AG04450 (cell line): ENCODE results near the gene CCDC50. TPM values are rescaled to one million over a fixed set of nuclear protein-coding genes. Genes with fewer than 3 reads are reported as not detected.

Experiments
- CTCF ChIA-PET: fragments of 300-600, 350-600 bp; formaldehyde crosslinking; extraction: SDS; loops from one replicate; lab custom pipeline; 2022; ENCODE audit warnings: antibody characterized with exemption, inconsistent platforms; lab: Charles Lee
- POLR2A ChIA-PET: fragments of 350-600 bp; formaldehyde crosslinking; extraction: SDS; loops from one replicate; lab custom pipeline; 2021; ENCODE audit warnings: antibody characterized with exemption, inconsistent platforms; lab: Yijun Ruan, JAX
- DNase-seq: peaks from one replicate; pipeline ENCODE4 v3.0.0-alpha.2; 2011; ENCODE audit warnings: low read depth, low spot score
- H3K27ac ChIP-seq: one replicate; pipeline ENCODE4 v1.5.1; 2012; ENCODE audit warnings: low read depth, low read length, control low read depth
- H3K27me3 ChIP-seq: one replicate; pipeline ENCODE4 v1.6.0; 2012; ENCODE audit warnings: low read length; ENCODE audit not compliant: control insufficient read depth, insufficient read depth
- H3K4me3 ChIP-seq: 2 replicates; pipeline ENCODE4 v1.5.1; 2011; ENCODE audit warnings: mild to moderate bottlenecking, low read depth, low read length, control low read depth
- H3K9me3 ChIP-seq: 2 replicates; pipeline ENCODE4 v1.5.1; 2012; ENCODE audit warnings: low read length; ENCODE audit not compliant: control insufficient read depth, insufficient read depth
- polyA plus RNA-seq: library from polyadenylated mRNA; depleted of rRNA; stranded (reverse); fragments of >200 nt; gene quantifications from 2 replicates; pipeline ENCODE4 v1.2.3, GENCODE V29; 2011
- TF ChIP-seq, protein P1 (sequence below): IDR thresholded peaks from 2 replicates; pipeline ENCODE4 v1.5.1; 2011; ENCODE audit warnings: low read depth, low read length, control low read depth, inconsistent platforms

The CCDC50 gene
- polyA plus RNA-seq, 1 experiment, result 75.6 TPM

DNA sequence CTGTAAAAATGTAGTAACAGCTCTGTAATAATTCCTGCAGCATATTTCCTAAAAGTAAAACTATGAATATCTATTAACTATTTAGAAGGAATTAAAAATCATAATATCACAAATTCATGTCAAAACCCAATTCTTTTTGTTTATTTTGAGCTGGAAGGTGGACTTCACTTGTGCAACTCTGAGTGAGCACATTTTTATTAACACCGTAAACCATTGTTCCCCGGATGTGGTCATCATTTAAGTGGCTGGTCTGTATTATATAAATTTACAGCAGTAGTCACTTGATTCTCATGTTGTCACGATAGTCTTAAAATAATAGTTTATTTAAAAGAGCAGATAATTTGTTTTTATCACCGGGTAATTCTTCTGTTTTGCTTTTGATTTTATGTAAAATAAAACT lies 44.1 kb downstream of the CCDC50 start:
- TF ChIP-seq, protein P1, sequence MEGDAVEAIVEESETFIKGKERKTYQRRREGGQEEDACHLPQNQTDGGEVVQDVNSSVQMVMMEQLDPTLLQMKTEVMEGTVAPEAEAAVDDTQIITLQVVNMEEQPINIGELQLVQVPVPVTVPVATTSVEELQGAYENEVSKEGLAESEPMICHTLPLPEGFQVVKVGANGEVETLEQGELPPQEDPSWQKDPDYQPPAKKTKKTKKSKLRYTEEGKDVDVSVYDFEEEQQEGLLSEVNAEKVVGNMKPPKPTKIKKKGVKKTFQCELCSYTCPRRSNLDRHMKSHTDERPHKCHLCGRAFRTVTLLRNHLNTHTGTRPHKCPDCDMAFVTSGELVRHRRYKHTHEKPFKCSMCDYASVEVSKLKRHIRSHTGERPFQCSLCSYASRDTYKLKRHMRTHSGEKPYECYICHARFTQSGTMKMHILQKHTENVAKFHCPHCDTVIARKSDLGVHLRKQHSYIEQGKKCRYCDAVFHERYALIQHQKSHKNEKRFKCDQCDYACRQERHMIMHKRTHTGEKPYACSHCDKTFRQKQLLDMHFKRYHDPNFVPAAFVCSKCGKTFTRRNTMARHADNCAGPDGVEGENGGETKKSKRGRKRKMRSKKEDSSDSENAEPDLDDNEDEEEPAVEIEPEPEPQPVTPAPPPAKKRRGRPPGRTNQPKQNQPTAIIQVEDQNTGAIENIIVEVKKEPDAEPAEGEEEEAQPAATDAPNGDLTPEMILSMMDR, result no peak
- ChIA-PET CTCF (interaction anchor here (1.2 kb wide), 1 partner anchor 23 kb away, joined by 3 read pairs; no protein-coding TSS in a partner anchor), POLR2A (no interaction called here)
- Histone ChIP-seq H3K27me3 (no peaks in the 10 kb centered on the region), H3K4me3 (no peak overlapping the region), H3K27ac (no peak overlapping the region), H3K9me3 (no peaks in the 10 kb centered on the region)
- no peak for DNase-seq

- H3K9me3 ChIP-seq, result no peaks in the 10 kb centered on the region
- TF ChIP-seq, protein P1, result no peak
- no peak overlapping the region for H3K4me3 ChIP-seq
- DNase-seq, result no peak
- CTCF ChIA-PET, result no interaction called here
- H3K27me3 ChIP-seq, result no peaks in the 10 kb centered on the region
- H3K27ac ChIP-seq, result peak overlapping the region; percentile 53
- POLR2A ChIA-PET, result no interaction called here
These were observed 47.4 kb downstream of the CCDC50 start for GRCh38 chr3:191376516-191377141.

DNA sequence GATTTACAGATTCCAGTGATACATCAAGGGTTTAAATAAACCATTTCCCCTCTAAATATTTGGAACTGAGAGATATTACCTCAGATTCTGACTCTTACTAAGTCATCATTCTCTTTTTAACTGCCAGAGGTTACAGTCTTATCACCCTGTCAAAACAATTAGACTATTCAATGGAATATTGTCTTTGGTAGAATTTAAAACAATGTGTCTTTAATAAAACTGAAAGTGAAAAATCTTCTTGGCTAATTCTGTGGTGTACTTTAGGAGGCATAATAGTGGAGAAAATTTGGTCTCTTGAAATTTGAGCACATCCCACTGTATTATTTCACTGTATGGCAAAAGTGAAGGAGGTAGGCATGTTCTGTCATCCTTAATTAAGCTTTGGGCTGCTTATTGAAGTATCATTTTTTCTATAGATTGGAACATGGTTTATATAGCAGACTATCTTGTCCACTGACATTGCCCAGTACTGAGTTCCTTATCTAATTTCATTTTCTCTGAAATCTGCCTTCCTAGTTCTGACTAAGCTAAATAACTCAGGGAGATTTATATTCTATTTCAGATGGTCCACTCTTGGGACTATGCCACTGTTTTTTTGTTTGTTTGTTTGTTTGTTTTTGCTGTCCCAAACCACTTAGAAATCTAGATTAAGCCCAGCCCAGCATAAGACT lies 49.1 kb downstream of the CCDC50 start:
- Histone ChIP-seq H3K27ac (no peak overlapping the region), H3K27me3 (no peaks in the 10 kb centered on the region), H3K9me3 (no peaks in the 10 kb centered on the region), H3K4me3 (no peak overlapping the region)
- DNase-seq, result no peak
- ChIA-PET CTCF (interaction anchor here (0.6 kb wide), 1 partner anchor 495 kb away, joined by 3 read pairs; no protein-coding TSS in a partner anchor), POLR2A (no interaction called here)
- TF ChIP-seq, protein P1, result no peak

DNA sequence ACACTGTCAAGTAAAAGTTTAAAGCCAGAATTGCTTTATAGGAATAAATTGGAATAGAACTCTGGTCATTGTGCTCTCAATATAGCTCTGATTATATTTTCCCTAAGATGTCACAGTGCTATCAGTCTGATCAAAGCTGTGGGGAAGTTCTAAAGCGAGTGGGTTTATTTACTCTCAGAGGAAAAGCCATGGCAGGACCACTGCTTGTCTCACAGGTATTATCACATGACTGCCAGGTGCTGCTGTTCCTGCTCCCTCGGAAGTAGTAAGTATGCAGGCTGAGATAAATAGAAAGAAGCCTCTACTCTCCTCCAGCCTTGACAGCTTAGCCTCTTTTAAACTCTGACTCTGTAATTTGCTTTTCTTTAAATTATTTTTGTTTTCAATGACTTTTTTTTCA lies 50.3 kb downstream of the CCDC50 start:
- CTCF ChIA-PET, result no interaction called here
- TF ChIP-seq, protein P1, result no peak
- no peak for DNase-seq

DNA sequence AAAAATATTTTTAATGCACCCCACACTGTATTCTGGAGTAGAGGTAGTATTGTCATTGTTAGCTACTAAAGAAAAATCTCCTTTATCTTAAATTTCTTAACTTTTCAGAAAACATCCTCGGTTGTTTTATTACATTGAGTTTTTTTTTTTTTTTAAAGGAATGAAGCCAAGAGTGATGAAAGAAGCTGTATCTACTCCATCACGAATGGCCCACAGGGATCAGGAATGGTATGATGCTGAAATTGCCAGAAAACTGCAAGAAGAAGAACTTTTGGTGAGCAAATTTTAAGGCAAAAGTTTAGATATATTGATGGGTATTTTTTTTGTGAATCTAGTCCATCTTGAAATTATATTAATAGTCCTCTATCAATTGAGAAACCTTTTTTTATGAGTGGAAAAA lies 50.8 kb downstream of the CCDC50 start:
- TF ChIP-seq, protein P1, result no peak
- no peak for DNase-seq
- ChIA-PET POLR2A (interaction anchor here (0.7 kb wide), 1 partner anchor 10 kb away, joined by 7 read pairs; no protein-coding TSS in a partner anchor), CTCF (interaction anchor here (0.6 to 0.7 kb wide), 3 partner anchors 35 to 329 kb away, joined by 3 read pairs; no protein-coding TSS in a partner anchor)
- no peaks in the 10 kb centered on the region for H3K27me3 ChIP-seq
- H3K4me3 ChIP-seq, result no peak overlapping the region
- H3K27ac ChIP-seq, result no peak overlapping the region
- no peaks in the 10 kb centered on the region for H3K9me3 ChIP-seq

More for the DNA sequence above, 50.3 kb downstream of the CCDC50 start:
- no peak overlapping the region for H3K27ac ChIP-seq
- H3K27me3 ChIP-seq, result no peaks in the 10 kb centered on the region
- H3K9me3 ChIP-seq, result no peaks in the 10 kb centered on the region
- H3K4me3 ChIP-seq, result no peak overlapping the region
- POLR2A ChIA-PET, result no interaction called here
